Ishikawa (cell line): Measurements from ENCODE around the gene NDUFA6.

Experiments used
- CEBPB ChIP-seq: IDR thresholded peaks from 2 replicates; pipeline ENCODE4 v1.6.1; 2012
- MAX ChIP-seq: IDR thresholded peaks from 2 replicates; pipeline ENCODE4 v1.6.1; 2012
- RAD21 ChIP-seq: IDR thresholded peaks from 2 replicates; pipeline ENCODE4 v1.6.1; 2012; ENCODE audit warnings: low read depth
- REST ChIP-seq: IDR thresholded peaks from 2 replicates; pipeline ENCODE4 v1.6.1; 2012; ENCODE audit warnings: low read depth, mild to moderate bottlenecking

- TF ChIP-seq CEBPB (no peak), REST (no peak), MAX (no peak), RAD21 (no peak)
Observed at GRCh38 chr22:42116848-42117424, 26.4 kb upstream of the NDUFA6 start.
